ENCODE results near the gene PDE10A.

PDE10A gene

DNA sequence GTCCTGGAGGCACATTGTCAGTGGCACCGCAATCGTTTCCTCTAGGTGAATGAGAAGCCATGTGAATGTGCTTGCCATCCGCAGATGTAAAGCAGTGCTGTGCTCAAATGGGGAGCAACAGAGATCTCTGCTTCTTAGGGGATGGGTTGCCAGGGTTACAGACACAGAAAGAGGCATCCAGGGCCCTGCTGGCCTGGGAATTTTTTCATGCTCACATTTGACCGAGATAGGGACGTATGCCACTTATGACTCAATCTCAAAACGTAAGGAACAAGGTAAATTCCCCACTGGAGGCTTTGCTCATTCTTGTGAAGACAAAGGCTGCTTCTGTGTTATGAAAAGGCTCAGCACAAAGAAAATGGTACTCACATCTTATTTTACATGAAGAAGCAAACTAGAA lies 364.6 kb downstream of the PDE10A start:
- DNase-seq (ENCODE audit: low read depth in 1 of 2, low spot score in 1 of 2): no peak

DNA sequence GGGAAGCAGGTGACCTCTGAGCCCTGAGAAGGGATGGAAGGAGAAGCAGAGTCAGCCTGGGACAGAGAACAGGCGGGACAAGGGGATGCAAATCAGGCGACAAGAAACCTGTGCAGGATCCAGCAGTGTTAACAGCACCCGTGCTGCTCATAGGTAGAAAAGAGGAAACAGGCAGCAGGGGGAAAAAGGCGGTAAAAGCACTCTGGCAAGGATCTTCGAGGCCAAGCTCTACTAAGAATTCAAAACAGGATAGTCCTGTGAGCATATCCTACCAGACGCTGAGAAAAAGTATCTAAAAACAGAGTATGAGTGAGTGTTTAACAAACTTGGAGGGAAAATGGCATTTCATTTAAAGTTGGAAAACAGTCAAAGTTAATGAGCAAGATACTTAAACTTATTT lies 370.4 kb downstream of the PDE10A start:
- no peak for DNase-seq (ENCODE audit: low read depth in 1 of 2, low spot score in 1 of 2)

Data from activated CD4-positive, alpha-beta T cell treated with anti-CD3 and anti-CD28 coated beads, Interleukin-2, amount 50 U/mL, for 24 hours (primary cell).